ENCODE data around the gene AKAP10.

Gene AKAP10

DNA sequence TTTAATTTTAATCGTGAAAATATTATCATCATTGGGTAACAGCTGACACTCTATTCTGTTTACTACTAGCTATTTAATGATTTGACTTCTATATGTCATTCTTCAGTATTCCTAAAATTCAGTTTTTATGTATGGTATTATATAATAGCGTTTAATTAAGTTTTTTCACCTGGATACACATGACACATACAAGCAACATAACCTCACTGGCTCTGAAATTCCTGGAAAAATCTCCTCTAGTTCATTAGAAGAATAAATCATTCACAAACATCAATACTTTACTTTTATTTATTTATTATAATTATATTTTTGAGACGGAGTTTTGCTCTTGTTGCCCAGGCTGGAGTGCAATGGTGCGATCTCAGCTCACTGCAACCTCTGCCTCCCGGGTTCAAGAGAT, 44.0 kb downstream of the AKAP10 start:
- Histone ChIP-seq H3K79me2 (ENCODE audit: insufficient read depth, low read length) (no peaks in the 10 kb centered on the region), H3F3A (ENCODE audit: insufficient read depth, low read length) (no peaks in the 10 kb centered on the region), H3K9me3 (ENCODE audit: low read length) (no peaks in the 10 kb centered on the region), H3K4me2 (ENCODE audit: low read length) (no peak overlapping the region), H4K20me1 (ENCODE audit: insufficient read depth, low read length) (no peaks in the 10 kb centered on the region), H3K9ac (ENCODE audit: low read length) (no peak overlapping the region), H3K36me3 (ENCODE audit: insufficient read depth, low read length) (peaks cover 70% of the 10 kb centered on the region), H3K27me3 (ENCODE audit: insufficient read depth, low read length) (no peaks in the 10 kb centered on the region), H3K27ac (ENCODE audit: low read depth, low read length, poor library complexity, severe bottlenecking) (no peak overlapping the region), H3K4me1 (ENCODE audit: insufficient read depth, low read length, severe bottlenecking) (no peaks in the 10 kb centered on the region), H3K4me3 (ENCODE audit: low read depth, low read length, poor library complexity, severe bottlenecking) (no peak overlapping the region), H3K9me2 (ENCODE audit: low read depth, low read length) (no peaks in the 10 kb centered on the region), H2AFZ (ENCODE audit: low read length) (no peak overlapping the region)
- TF ChIP-seq EZH2 (IDR thresholded peaks at IDR 0.05; ENCODE audit: borderline replicate concordance, low read length) = no peak

DNA sequence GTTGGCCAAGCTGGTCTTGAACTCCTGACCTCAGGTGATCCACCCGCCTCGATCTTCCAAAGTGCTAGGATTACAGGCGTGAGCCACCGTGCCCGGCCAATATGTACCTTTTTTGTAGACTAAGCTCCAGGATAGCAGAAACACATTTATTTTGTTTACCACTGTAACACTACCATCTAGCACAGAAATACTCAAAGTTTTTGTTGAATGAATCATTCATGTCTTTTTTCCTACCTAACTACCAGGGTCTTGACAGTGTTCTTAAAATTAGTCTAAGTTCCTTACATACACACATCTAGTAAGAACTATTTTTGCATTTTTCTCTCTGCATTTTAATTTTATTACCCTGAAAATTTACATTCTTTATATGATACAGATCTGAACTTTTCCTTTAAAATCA, 44.4 kb downstream of the AKAP10 start:
- Histone ChIP-seq H3K9me3 (ENCODE audit: low read length) (no peaks in the 10 kb centered on the region), H4K20me1 (ENCODE audit: insufficient read depth, low read length) (no peaks in the 10 kb centered on the region), H3K36me3 (ENCODE audit: insufficient read depth, low read length) (peaks cover 70% of the 10 kb centered on the region)

DNA sequence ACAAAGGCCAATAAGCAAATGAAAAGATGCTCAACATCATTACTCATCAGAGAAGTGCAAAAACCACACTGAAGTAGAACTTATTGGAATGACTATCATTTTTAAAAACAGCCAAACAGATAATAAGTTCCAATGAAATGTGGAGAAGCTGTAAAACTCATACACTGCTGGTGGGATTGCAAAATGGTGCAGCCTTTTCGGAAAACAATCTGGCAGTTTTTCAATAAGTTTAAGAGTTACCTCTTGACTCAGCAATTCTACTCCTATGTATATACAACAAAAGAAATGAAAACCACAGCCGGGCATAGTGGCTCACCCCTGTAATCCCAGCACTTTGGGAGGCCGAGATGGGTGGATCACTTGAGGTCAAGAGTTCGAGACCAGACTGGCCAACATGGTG, 49.3 kb downstream of the AKAP10 start:
- H3K4me2 ChIP-seq (ENCODE audit: low read length) = no peak overlapping the region
- no peaks in the 10 kb centered on the region for H3K9me2 ChIP-seq (ENCODE audit: low read depth, low read length)
- no peak overlapping the region for H3K4me3 ChIP-seq (ENCODE audit: low read depth, low read length, poor library complexity, severe bottlenecking)
- H4K20me1 ChIP-seq (ENCODE audit: insufficient read depth, low read length) = no peaks in the 10 kb centered on the region
- TF ChIP-seq, protein P1, sequence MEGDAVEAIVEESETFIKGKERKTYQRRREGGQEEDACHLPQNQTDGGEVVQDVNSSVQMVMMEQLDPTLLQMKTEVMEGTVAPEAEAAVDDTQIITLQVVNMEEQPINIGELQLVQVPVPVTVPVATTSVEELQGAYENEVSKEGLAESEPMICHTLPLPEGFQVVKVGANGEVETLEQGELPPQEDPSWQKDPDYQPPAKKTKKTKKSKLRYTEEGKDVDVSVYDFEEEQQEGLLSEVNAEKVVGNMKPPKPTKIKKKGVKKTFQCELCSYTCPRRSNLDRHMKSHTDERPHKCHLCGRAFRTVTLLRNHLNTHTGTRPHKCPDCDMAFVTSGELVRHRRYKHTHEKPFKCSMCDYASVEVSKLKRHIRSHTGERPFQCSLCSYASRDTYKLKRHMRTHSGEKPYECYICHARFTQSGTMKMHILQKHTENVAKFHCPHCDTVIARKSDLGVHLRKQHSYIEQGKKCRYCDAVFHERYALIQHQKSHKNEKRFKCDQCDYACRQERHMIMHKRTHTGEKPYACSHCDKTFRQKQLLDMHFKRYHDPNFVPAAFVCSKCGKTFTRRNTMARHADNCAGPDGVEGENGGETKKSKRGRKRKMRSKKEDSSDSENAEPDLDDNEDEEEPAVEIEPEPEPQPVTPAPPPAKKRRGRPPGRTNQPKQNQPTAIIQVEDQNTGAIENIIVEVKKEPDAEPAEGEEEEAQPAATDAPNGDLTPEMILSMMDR (IDR thresholded peaks at IDR 0.05; ENCODE audit: low read length) = no peak
- no peak for TF ChIP-seq EZH2 (IDR thresholded peaks at IDR 0.05; ENCODE audit: borderline replicate concordance, low read length)
- H3K9ac ChIP-seq (ENCODE audit: low read length) = no peak overlapping the region
- no peaks in the 10 kb centered on the region for H3K4me1 ChIP-seq (ENCODE audit: insufficient read depth, low read length, severe bottlenecking)
- H3K79me2 ChIP-seq (ENCODE audit: insufficient read depth, low read length) = no peaks in the 10 kb centered on the region
- H3K27me3 ChIP-seq (ENCODE audit: insufficient read depth, low read length) = no peaks in the 10 kb centered on the region
- H3K9me3 ChIP-seq (ENCODE audit: low read length) = no peaks in the 10 kb centered on the region
- H2AFZ ChIP-seq (ENCODE audit: low read length) = no peak overlapping the region
- H3K27ac ChIP-seq (ENCODE audit: low read depth, low read length, poor library complexity, severe bottlenecking) = no peak overlapping the region
- peaks cover 83% of the 10 kb centered on the region for H3K36me3 ChIP-seq (ENCODE audit: insufficient read depth, low read length)
- H3F3A ChIP-seq (ENCODE audit: insufficient read depth, low read length) = no peaks in the 10 kb centered on the region

More for the DNA sequence above, 44.4 kb downstream of the AKAP10 start:
- Histone ChIP-seq H3K4me3 (ENCODE audit: low read depth, low read length, poor library complexity, severe bottlenecking) (no peak overlapping the region), H2AFZ (ENCODE audit: low read length) (no peak overlapping the region), H3K27ac (ENCODE audit: low read depth, low read length, poor library complexity, severe bottlenecking) (no peak overlapping the region), H3K27me3 (ENCODE audit: insufficient read depth, low read length) (no peaks in the 10 kb centered on the region), H3K4me1 (ENCODE audit: insufficient read depth, low read length, severe bottlenecking) (no peaks in the 10 kb centered on the region), H3K79me2 (ENCODE audit: insufficient read depth, low read length) (no peaks in the 10 kb centered on the region), H3F3A (ENCODE audit: insufficient read depth, low read length) (no peaks in the 10 kb centered on the region), H3K9ac (ENCODE audit: low read length) (no peak overlapping the region), H3K9me2 (ENCODE audit: low read depth, low read length) (no peaks in the 10 kb centered on the region), H3K4me2 (ENCODE audit: low read length) (no peak overlapping the region)
- TF ChIP-seq, protein P1 (IDR thresholded peaks at IDR 0.05; ENCODE audit: low read length) = no peak
- TF ChIP-seq EZH2 (IDR thresholded peaks at IDR 0.05; ENCODE audit: borderline replicate concordance, low read length) = no peak

DNA sequence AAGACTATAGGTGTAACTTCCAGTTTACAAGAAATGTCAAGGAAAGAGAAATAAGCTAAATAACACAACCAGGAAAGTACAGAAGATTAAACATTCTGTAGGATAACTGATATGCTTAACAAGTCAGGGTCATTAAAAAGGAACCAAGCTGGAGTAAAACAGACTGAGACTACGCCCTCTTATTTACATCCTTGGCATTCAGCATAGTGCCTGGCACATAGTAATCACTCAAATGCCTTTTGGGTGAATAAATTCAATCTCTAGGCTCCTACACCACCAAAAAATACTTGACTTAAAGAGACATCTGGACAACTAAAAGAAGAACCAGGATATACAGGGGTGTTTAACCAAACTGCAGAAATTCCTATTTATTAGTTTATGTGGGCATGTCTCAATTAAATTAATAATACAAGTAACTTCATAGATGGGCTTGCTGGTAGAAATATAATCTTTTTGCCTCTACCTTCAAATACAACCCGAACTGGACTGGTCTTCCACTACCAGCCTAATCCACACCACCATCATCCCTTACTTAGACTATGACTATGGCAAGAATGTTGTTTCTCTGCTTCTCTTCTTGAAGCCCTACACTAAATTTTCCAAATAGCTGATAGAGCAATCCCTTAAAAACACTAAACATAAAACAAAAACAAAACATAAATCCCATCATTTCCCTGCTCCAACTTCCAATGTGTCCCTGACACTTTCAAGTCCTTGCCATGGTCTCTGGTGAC, 62.2 kb downstream of the AKAP10 start:
- Histone ChIP-seq H3K79me2 (ENCODE audit: insufficient read depth, low read length) (no peaks in the 10 kb centered on the region), H3K9ac (ENCODE audit: low read length) (no peak overlapping the region), H3K4me3 (ENCODE audit: low read depth, low read length, poor library complexity, severe bottlenecking) (no peak overlapping the region), H3K36me3 (ENCODE audit: insufficient read depth, low read length) (peaks cover 65% of the 10 kb centered on the region), H3K4me1 (ENCODE audit: insufficient read depth, low read length, severe bottlenecking) (no peaks in the 10 kb centered on the region), H3K9me2 (ENCODE audit: low read depth, low read length) (no peaks in the 10 kb centered on the region), H3K27ac (ENCODE audit: low read depth, low read length, poor library complexity, severe bottlenecking) (no peak overlapping the region), H2AFZ (ENCODE audit: low read length) (no peak overlapping the region), H3F3A (ENCODE audit: insufficient read depth, low read length) (no peaks in the 10 kb centered on the region), H4K20me1 (ENCODE audit: insufficient read depth, low read length) (no peaks in the 10 kb centered on the region), H3K9me3 (ENCODE audit: low read length) (no peaks in the 10 kb centered on the region), H3K27me3 (ENCODE audit: insufficient read depth, low read length) (no peaks in the 10 kb centered on the region), H3K4me2 (ENCODE audit: low read length) (no peak overlapping the region)
- TF ChIP-seq, protein P1 (IDR thresholded peaks at IDR 0.05; ENCODE audit: low read length) = no peak
- TF ChIP-seq EZH2 (IDR thresholded peaks at IDR 0.05; ENCODE audit: borderline replicate concordance, low read length) = no peak

Measured in OCI-LY1 (cell line).